Measurements from ENCODE around the gene OCA2.

- TF ChIP-seq, protein P1, sequence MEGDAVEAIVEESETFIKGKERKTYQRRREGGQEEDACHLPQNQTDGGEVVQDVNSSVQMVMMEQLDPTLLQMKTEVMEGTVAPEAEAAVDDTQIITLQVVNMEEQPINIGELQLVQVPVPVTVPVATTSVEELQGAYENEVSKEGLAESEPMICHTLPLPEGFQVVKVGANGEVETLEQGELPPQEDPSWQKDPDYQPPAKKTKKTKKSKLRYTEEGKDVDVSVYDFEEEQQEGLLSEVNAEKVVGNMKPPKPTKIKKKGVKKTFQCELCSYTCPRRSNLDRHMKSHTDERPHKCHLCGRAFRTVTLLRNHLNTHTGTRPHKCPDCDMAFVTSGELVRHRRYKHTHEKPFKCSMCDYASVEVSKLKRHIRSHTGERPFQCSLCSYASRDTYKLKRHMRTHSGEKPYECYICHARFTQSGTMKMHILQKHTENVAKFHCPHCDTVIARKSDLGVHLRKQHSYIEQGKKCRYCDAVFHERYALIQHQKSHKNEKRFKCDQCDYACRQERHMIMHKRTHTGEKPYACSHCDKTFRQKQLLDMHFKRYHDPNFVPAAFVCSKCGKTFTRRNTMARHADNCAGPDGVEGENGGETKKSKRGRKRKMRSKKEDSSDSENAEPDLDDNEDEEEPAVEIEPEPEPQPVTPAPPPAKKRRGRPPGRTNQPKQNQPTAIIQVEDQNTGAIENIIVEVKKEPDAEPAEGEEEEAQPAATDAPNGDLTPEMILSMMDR (IDR thresholded peaks at IDR 0.05; ENCODE audit: poor library complexity, severe bottlenecking): no peak
- TF ChIP-seq RAD21 (conservative IDR thresholded peaks at IDR 0.05): no peak
Measured at GRCh38 chr15:28082891-28083684, 16.0 kb downstream of the OCA2 start.

Measured in neural cell (in vitro differentiated cells).